Stimulated activated CD8-positive, alpha-beta memory T cell treated with anti-CD3 and anti-CD28 coated beads, Interleukin-2, amount 100 ng/mL, for 1 hour (primary cell): ENCODE data around the gene UNC5A.

Experiments used
- DNase-seq, 2 donors: peaks; one replicate each; pipeline ENCODE4 v3.0.0-alpha.2; 2020; ENCODE audit warnings: low read depth in 2 of 2

The UNC5A gene

DNA sequence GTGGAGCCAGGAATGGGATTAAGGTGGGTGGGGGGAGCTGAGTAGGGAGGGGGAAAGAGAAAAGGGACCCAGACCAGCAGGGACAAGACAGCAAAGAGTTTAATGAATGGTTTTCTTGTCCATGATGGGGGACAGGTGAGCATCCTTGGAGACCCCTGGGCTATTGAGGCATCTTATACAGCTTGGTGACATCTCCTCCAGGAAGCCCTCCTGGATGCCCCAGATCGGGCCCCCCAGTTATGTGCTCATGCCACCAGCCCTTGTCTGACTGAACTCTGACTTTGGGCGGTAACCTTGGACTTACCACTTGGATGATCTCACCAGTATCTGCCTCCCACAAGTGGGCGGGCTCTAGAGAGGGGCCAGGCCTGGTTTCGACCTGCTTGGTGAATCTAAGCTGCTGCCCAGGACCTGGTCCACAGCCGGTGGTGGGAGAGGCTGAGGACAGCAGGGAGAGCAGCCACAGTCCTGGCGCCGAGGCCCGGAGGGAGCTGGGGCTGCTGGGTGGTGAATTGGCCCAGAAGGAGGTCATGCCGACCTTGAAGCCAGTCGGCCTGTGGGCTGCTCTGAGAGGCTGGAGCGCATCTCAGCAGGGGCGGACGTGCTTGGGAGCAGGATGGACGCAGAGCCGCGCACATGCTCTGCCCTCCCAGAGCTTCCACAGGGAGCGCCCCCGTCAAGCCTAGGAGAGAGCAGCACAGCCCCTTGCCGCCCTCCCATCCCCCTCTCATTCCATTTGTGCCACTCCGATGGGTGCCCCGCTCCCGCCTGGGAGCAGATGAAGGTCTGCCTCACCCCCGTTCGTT lies 36.2 kb downstream of the UNC5A start:
- DNase-seq, result no peak

DNA sequence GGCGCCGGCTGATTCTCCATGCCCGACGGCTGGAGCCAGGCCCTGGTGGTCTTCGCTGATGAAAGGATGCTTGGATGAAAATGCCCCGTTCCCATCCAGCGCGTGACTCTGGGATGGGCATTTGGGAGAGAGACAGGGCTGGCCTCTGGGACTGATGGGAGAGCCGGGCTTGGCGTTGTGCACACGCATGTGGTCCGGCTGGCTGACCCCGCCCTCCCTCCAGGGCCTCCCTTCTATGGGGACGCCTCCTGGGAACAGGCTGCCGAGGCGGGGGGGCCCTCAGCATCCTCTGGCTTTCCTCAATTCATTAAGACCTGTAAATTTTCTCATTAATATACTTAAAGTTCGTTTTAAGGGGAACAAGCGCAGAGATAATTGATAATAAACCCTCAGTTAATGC lies 36.8 kb downstream of the UNC5A start:
- no peak for DNase-seq

DNA sequence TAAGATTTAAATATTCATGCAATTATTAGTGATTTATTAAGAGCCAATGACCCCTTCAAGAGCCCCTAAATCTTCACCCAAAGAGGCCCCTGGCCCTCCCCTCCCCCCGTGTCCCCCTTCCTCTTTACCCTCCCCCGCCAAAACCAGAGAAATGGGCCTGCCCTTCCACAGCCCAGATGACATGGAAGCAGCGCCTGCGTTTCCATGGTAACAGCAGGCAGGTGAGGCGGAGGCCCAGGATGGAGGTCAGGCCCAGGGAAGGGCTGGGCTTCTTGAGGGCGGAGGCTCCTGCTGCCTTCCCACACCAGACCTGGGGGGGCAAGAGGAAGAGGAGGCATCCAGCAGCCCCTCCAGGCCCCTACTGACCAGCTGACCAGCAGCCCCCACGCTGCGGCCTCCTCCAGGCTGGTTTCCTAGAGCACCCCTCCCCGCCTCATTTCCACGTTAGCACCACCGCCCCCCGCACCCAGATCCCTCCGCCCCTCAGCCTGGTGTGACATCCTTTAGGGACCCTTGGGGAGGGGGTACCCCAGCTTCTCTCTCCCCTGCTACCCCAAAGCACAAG lies 37.4 kb downstream of the UNC5A start:
- no peak for DNase-seq

GRCh38 chr5:176848651-176849050 lies 38.3 kb downstream of the UNC5A start:
- DNase-seq, result no peak

- DNase-seq, result no peak
Measured at GRCh38 chr5:176849611-176850227, 39.4 kb downstream of the UNC5A start.

DNA sequence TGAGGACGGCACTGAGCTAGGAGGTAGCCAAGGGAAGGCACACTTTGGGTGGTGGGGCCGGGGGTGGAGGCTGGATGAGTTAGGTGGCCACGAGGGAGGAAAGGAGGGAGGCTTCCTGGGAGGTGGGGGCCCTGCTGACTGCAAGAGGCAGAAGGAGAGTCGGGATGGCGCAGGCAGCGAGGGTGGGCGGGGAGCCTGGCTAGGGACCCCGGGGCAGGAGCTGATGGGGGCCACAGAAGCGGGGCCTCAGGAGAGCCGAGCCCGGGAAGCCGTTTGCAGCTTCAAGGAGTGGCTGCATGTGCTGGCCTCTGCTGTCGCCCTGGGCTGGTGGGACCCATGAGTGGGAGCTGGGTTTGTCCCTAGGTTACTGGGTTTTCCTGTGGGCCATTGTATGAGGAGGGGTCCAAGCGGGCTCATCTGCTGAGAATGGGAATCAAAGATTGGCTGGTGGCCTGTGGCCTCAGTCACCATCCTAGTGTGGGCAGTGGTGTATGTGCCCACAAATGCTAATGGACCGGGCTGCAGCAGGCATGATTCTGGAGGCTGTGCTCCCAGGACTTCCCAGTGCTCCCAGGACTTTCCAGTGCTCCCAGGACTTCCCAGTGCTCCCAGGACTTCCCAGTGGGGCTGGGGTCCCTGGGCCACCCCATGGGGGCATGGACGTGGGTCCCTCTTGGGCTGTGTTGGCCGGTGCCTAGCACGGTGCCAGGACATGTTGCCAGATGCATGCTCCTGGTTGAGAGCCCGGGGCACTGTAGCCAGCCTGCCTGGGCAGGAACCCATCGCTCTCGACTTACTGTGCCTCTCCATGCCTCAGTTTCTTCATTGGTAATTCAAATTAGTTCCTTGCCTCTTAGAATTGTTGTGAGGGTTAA lies 40.2 kb downstream of the UNC5A start:
- DNase-seq, result no peak

GRCh38 chr5:176851380-176851779 lies 41.0 kb downstream of the UNC5A start:
- DNase-seq, result no peak

DNA sequence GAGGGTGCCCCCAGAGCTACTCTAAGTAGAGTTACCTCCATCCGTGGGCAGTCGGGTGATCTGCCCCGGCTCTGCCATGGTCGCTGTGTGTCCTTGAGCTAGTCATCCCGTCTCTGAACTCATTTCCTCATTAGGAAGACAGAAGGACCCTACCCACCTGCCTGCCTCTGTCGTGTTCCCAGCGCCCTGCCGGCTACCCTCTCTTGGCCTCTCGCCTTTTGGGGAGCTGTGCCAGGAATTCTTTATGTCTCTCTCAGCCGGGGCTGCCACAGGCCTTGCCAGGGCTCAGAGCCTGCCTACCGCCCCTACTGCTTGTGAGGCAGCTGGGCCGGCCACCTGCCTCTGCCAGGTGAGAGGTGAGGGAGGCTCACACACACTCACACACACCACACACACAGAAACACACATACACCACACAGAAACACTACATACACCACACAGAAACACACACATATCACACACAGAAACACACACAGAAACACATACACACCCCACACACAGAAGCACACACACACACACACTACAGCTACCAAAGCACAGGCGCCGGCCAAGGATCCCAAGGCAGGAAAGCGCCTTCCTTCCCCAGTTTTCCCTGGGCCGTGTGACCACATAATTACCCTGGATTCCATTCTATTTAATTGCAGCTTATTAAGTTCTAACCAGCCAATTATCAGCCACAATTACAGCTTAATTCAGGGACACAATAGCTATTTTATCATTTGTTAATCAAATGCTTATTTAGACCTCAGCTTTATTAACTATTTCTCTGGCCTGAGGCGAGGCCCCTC lies 41.7 kb downstream of the UNC5A start:
- DNase-seq, result no peak

DNA sequence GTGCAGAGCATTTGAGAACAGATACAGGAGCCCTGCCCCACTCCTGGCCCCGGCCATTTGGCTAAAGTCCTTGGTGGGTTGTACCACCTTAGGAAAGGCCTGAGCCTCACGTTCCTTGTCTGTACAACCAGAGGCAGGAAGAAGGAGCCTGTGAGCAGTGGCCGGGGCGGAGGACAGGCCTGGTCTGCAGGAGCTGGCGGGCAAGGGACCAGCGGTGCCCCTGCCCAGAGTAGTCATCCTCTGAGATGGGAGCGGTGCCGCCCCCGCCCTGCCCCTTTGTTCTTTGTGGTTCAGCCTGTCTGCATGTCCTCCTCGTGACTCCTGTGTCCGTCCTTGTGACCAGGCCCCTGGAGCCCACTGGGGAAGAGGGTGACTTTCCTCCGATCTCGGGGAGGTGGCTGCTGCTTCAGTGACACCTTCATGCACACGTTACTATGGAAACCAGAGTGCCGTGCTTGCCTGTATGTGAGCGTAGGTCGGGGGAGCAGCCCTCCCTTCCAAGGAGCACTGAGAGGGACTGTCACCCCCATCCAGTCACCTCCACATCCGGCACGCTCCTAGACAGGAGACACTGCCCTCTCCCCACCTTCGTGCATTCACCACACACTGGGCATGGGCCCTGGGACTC lies 42.9 kb downstream of the UNC5A start:
- DNase-seq, result no peak

GRCh38 chr5:176854164-176854563 lies 43.8 kb downstream of the UNC5A start:
- DNase-seq, result no peak

DNA sequence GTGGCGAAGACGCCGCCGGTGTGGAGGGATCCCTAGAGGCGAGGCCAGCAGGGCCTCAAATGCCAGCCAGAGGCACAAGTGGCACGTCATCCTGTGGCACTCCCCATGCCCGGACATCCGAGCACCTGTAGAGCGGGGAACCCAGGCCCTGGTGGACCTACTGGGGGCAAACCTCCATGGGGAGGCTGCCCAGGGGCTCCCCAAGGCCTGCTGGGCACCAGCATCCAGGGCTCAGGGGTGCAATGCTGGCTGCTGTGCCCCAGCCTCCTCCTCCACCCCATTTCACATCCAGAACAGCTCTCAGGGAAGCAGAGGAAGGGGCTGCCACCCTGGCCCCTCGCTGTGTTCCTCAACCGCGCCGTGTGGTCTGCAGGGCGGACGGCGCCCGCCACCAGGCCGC lies 45.2 kb downstream of the UNC5A start:
- no peak for DNase-seq

DNA sequence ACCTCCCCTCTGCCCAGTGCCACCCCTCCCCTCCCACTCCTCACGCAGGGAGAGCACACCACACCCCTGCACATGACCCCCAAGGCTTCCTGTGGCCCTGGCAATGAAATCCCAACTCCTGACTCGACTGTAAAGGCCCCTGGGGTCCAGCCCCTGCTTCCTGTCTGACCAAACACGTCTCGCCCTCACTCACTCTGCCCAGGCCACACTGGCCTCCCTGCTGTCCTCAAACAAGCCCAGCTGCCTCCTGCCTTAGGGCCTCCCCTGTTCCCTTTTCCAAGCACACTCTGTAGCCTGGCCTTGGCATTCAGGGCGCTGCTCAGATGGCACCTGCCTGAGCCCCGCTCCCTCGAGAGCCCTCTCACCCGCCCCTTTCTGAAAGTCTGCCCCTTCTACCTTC lies 46.4 kb downstream of the UNC5A start:
- no peak for DNase-seq

GRCh38 chr5:176857216-176857893 lies 47.0 kb downstream of the UNC5A start:
- DNase-seq, result no peak

DNA sequence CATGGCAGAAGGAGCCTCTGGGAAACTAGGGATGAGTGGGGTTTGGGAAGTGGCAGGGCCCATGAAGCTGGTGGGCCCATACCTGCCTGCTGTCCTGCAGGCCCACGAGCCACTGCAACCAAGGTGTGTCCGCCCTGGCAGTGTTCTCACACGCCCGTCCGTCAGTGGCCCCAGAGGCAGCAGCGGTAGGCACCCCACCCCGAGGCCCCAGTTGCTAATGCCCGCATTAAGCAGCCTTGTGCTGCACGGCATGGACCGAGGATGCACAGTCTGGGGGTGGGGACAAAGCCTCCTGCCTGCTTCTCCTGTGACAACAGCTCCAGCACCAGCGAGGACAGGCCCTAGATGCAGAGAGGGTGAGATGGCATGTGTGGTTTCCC lies 47.5 kb downstream of the UNC5A start:
- DNase-seq, result no peak

DNA sequence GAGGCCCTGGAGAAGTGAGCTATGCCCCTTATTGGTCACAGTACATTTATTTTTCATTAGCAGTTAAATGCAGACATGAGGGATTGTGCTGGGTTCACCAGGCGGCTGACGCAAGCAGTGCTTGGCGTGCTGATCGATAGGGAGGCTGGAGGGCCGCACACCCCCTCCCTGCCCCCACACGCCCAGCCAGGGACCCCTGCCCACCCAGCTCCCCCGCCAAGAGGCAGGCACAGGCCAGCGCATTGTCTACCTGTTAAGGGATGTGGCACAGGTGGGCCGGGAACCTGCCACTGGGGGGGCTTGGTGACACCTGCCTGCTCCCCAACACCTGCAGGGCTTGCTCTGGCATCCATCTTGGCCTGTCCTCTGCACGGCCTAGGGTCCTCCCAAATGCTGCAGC lies 49.6 kb downstream of the UNC5A start:
- no peak for DNase-seq

- no peak for DNase-seq
Measured at GRCh38 chr5:176860381-176860780, 50.0 kb downstream of the UNC5A start.

DNA sequence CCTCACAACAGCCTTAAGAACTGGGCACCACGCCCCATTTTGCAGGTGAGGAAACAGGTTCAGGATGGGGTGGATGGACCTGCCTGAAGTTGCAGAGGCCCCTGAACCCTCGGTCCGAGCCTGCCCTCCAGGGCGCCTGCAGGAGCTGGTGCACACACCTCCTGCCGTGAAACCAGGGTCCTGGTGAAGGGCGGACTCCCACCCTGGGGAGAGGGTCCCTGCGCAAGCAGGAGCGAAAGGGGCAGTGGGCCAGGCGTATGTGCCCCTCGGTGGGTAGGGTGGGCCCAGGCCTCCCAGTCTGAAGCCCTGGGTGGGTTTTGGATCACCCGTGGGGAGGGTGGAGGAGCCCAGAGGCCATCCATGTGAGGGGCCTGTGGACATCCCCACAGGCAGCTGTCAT lies 50.9 kb downstream of the UNC5A start:
- no peak for DNase-seq

DNA sequence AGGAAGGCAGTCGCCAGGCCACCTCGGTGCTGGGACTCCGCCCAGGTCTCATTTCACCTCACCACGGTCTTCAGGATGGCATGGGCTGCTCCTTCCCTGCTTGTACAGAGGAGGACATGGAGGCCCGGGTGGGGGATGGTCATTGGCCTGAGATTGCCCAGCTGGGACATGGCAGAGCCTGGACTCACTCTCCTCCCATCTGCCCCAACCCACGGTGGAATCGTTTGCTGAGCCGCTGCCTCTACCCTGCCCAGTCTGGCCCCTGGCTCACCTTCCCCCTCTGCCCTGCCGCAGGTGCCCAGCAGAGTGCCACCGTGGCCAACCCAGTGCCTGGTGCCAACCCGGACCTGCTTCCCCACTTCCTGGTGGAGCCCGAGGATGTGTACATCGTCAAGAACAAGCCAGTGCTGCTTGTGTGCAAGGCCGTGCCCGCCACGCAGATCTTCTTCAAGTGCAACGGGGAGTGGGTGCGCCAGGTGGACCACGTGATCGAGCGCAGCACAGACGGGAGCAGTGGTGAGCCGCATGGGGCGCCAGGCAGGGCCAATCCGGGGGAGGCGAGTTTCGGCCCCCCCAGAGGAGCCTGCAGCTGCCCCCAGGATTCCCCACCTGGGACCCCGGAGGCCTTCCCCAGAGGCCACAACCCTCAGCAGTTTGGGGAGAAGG lies 52.1 kb downstream of the UNC5A start:
- no peak for DNase-seq

DNA sequence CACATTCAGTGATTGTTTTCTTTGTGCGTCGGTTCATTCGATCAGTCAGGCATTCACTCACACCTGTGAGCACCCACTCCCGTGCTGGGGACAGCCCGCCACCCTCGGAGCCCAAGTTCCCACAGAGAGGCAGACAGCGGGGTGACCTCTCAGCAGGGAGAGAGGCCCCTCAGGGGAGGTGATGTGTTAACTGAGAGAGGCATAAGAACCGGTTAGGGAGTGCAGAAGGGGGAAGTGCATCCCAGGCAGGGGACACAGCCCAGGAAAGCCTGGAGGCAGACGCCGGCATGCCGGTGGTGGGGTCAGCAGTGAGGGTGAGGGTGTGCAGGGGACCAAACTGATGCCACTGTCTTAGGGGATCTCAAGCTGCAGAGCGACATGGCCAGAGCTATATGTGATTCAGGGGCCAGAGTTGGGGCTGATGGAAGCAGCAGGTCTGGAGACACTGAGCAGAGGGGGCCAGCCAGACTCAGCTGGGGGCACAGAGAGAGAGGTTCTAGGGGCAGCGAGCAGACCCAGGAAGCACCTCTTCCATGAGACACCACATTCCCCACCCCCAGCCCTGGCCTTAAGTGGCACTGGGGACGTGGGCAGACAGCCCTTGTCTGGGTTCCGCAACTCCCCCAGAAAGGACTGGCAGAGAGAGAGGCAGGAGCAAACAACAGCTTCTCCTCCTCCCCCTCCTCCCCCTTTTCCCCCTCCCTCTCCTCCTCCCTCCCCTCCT lies 52.8 kb downstream of the UNC5A start:
- no peak for DNase-seq
